ENCODE data around the gene DSE.
"Not testable (repeated sequence)": the region's sequence is repeated elsewhere in the genome, so short reads cannot be mapped to it uniquely, and the experiment has no call there.

DSE gene

GRCh38 chr6:116334638-116335409, 35.9 kb upstream of the DSE start:
- H3K9ac ChIP-seq (ENCODE audit: low read length in 2 of 2); H3K4me1 ChIP-seq (ENCODE audit: control insufficient read depth, insufficient read depth, low read length); H3K27ac ChIP-seq (ENCODE audit: low read length); H3K9me3 ChIP-seq (ENCODE audit: control insufficient read depth in 2 of 2, low read length in 2 of 2); H3K27me3 ChIP-seq (ENCODE audit: control insufficient read depth in 1 of 2, insufficient read depth in 2 of 2, low read length in 2 of 2); H3K36me3 ChIP-seq (ENCODE audit: control insufficient read depth in 2 of 2, insufficient read depth in 2 of 2, low read length in 2 of 2); H3K4me3 ChIP-seq (ENCODE audit: low read length in 2 of 2): not testable (repeated sequence)

- H3K4me3 ChIP-seq (ENCODE audit: low read length in 2 of 2): no peak overlapping the region
- no peak overlapping the region for H3K9ac ChIP-seq (ENCODE audit: low read length in 2 of 2)
- H3K9me3 ChIP-seq (ENCODE audit: control insufficient read depth in 2 of 2, low read length in 2 of 2): no peaks in the 10 kb centered on the region
- no peaks in the 10 kb centered on the region for H3K4me1 ChIP-seq (ENCODE audit: control insufficient read depth, insufficient read depth, low read length)
- no peaks in the 10 kb centered on the region for H3K36me3 ChIP-seq (ENCODE audit: control insufficient read depth in 2 of 2, insufficient read depth in 2 of 2, low read length in 2 of 2)
- H3K27ac ChIP-seq (ENCODE audit: low read length): no peak overlapping the region
- no peaks in the 10 kb centered on the region for H3K27me3 ChIP-seq (ENCODE audit: control insufficient read depth in 1 of 2, insufficient read depth in 2 of 2, low read length in 2 of 2)
Measured at GRCh38 chr6:116335612-116336215, 35.0 kb upstream of the DSE start.

- Histone ChIP-seq H3K27me3 (ENCODE audit: control insufficient read depth in 1 of 2, insufficient read depth in 2 of 2, low read length in 2 of 2) (no peaks in the 10 kb centered on the region), H3K9me3 (ENCODE audit: control insufficient read depth in 2 of 2, low read length in 2 of 2) (no peaks in the 10 kb centered on the region), H3K27ac (ENCODE audit: low read length) (no peak overlapping the region), H3K4me3 (ENCODE audit: low read length in 2 of 2) (no peak overlapping the region), H3K36me3 (ENCODE audit: control insufficient read depth in 2 of 2, insufficient read depth in 2 of 2, low read length in 2 of 2) (no peaks in the 10 kb centered on the region), H3K9ac (ENCODE audit: low read length in 2 of 2) (no peak overlapping the region), H3K4me1 (ENCODE audit: control insufficient read depth, insufficient read depth, low read length) (no peaks in the 10 kb centered on the region)
Measured at GRCh38 chr6:116338943-116339342, 31.8 kb upstream of the DSE start.

DNA sequence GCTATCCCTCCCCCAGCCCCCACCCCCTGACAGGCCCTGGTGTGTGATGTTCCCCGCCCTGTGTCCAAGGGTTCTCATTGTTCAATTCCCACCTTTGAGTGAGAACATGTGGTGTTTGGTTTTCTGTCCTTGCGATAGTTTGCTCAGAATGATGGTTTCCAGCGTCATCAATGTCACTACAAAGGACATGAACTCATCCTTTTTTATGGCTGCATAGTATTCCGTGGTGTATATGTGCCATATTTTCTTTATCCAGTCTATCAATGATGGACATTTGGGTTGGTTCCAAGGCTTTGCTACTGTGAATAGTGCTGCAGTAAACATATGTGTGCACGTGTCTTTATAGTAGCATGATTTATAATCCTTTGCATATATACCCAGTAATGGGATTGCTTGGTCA, 30.1 kb upstream of the DSE start:
- H3K9me3 ChIP-seq (ENCODE audit: control insufficient read depth in 2 of 2, low read length in 2 of 2); H3K27me3 ChIP-seq (ENCODE audit: control insufficient read depth in 1 of 2, insufficient read depth in 2 of 2, low read length in 2 of 2); H3K4me1 ChIP-seq (ENCODE audit: control insufficient read depth, insufficient read depth, low read length); H3K27ac ChIP-seq (ENCODE audit: low read length); H3K4me3 ChIP-seq (ENCODE audit: low read length in 2 of 2); H3K36me3 ChIP-seq (ENCODE audit: control insufficient read depth in 2 of 2, insufficient read depth in 2 of 2, low read length in 2 of 2); H3K9ac ChIP-seq (ENCODE audit: low read length in 2 of 2): not testable (repeated sequence)

DNA sequence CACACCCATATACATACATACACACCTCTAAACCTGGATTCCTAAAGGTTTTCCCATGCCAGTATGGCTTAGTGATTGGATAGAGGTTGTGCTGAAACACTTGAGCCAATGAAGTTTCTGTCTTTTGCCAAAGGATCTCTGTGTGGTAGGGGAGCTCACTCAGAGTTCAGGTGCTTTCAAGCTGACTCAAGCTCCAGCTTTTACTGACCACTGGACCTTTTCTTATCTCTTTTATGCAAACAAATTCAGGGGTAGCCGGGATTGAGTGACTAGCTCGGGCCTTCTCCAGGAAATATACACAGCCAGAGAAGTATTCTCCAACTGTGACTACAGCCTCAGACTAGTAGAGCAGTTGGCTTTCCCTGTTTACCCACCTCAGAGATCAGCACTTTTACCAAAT, 21.5 kb upstream of the DSE start:
- Histone ChIP-seq H3K36me3 (ENCODE audit: control insufficient read depth in 2 of 2, insufficient read depth in 2 of 2, low read length in 2 of 2) (no peaks in the 10 kb centered on the region), H3K4me1 (ENCODE audit: control insufficient read depth, insufficient read depth, low read length) (no peaks in the 10 kb centered on the region), H3K9ac (ENCODE audit: low read length in 2 of 2) (no peak overlapping the region), H3K9me3 (ENCODE audit: control insufficient read depth in 2 of 2, low read length in 2 of 2) (no peaks in the 10 kb centered on the region), H3K27me3 (ENCODE audit: control insufficient read depth in 1 of 2, insufficient read depth in 2 of 2, low read length in 2 of 2) (no peaks in the 10 kb centered on the region), H3K27ac (ENCODE audit: low read length) (no peak overlapping the region), H3K4me3 (ENCODE audit: low read length in 2 of 2) (no peak overlapping the region)

DNA sequence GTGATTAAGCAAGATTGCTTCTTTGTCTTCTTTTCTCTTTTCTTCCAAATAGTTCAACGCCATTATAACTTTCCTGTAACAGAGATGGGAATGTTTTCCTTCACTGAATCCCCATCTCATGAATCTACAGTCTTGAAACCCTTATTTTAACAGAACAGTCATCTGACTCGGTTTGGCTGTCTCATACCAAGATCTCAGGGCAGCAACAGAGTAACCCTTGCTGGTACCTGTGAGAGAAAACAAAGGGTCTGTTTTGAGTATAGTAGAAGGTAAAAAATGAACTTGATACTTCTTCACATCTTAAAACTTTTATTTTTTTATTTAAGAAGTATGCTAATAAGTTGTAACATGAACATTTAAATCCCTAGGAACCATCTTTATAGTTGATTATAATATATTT, 19.6 kb upstream of the DSE start:
- H3K4me3 ChIP-seq (ENCODE audit: low read length in 2 of 2): no peak overlapping the region
- no peaks in the 10 kb centered on the region for H3K36me3 ChIP-seq (ENCODE audit: control insufficient read depth in 2 of 2, insufficient read depth in 2 of 2, low read length in 2 of 2)
- no peaks in the 10 kb centered on the region for H3K4me1 ChIP-seq (ENCODE audit: control insufficient read depth, insufficient read depth, low read length)
- no peaks in the 10 kb centered on the region for H3K27me3 ChIP-seq (ENCODE audit: control insufficient read depth in 1 of 2, insufficient read depth in 2 of 2, low read length in 2 of 2)
- no peak overlapping the region for H3K27ac ChIP-seq (ENCODE audit: low read length)
- no peak overlapping the region for H3K9ac ChIP-seq (ENCODE audit: low read length in 2 of 2)
- H3K9me3 ChIP-seq (ENCODE audit: control insufficient read depth in 2 of 2, low read length in 2 of 2): no peaks in the 10 kb centered on the region

DNA sequence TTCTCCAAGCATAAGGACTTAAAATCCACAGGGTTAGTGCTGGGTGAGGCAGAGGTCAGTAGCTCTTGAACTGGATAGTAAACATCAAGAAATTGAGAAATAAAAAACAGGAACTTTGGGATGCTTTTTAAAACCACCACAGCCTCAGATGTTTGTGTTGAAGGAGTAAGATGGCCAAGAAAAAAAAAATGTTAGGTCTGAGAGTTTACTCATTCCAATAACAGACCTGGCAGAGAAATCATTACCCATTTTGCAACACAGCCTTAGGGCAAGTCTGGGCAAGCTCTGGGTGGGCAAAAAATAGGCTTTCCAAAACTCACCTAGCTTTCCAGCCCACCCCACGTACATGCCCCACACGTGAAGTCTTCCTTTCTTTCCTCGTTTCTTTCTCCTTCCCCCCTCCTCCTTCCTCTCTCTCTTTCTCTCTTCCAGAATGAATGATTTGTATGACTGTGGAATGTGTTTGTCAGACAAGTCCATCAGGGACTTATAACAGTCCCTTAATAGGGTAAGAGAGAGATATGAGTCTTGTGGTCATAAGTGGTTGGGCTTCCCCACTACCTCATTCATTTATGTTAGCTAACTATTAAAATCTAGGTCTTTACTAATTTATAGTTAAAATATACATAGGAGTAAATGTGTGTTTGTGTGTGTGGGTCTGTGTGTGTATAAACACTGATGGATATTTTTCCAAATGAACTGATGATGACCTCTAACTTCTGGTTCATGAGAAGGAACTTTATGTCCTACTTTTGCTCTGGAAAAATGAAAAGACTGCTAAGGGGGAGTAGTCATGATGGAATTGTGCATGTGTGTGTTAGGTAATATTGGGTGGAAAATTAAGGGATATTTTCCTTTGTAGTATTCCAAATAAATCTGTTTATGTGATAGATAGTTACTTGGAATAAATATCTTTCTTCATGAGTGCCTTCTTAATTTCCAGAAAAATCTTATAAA, 18.0 kb upstream of the DSE start:
- no peak overlapping the region for H3K9ac ChIP-seq (ENCODE audit: low read length in 2 of 2)
- H3K27me3 ChIP-seq (ENCODE audit: control insufficient read depth in 1 of 2, insufficient read depth in 2 of 2, low read length in 2 of 2): no peaks in the 10 kb centered on the region
- H3K4me1 ChIP-seq (ENCODE audit: control insufficient read depth, insufficient read depth, low read length): no peaks in the 10 kb centered on the region
- no peak overlapping the region for H3K27ac ChIP-seq (ENCODE audit: low read length)
- no peak overlapping the region for H3K4me3 ChIP-seq (ENCODE audit: low read length in 2 of 2)
- H3K36me3 ChIP-seq (ENCODE audit: control insufficient read depth in 2 of 2, insufficient read depth in 2 of 2, low read length in 2 of 2): no peaks in the 10 kb centered on the region
- H3K9me3 ChIP-seq (ENCODE audit: control insufficient read depth in 2 of 2, low read length in 2 of 2): no peaks in the 10 kb centered on the region

GRCh38 chr6:116354236-116354635, 16.5 kb upstream of the DSE start:
- Histone ChIP-seq H3K27me3 (ENCODE audit: control insufficient read depth in 1 of 2, insufficient read depth in 2 of 2, low read length in 2 of 2) (no peaks in the 10 kb centered on the region), H3K9ac (ENCODE audit: low read length in 2 of 2) (no peak overlapping the region), H3K4me3 (ENCODE audit: low read length in 2 of 2) (no peak overlapping the region), H3K36me3 (ENCODE audit: control insufficient read depth in 2 of 2, insufficient read depth in 2 of 2, low read length in 2 of 2) (no peaks in the 10 kb centered on the region), H3K9me3 (ENCODE audit: control insufficient read depth in 2 of 2, low read length in 2 of 2) (no peaks in the 10 kb centered on the region), H3K4me1 (ENCODE audit: control insufficient read depth, insufficient read depth, low read length) (no peaks in the 10 kb centered on the region), H3K27ac (ENCODE audit: low read length) (no peak overlapping the region)

DNA sequence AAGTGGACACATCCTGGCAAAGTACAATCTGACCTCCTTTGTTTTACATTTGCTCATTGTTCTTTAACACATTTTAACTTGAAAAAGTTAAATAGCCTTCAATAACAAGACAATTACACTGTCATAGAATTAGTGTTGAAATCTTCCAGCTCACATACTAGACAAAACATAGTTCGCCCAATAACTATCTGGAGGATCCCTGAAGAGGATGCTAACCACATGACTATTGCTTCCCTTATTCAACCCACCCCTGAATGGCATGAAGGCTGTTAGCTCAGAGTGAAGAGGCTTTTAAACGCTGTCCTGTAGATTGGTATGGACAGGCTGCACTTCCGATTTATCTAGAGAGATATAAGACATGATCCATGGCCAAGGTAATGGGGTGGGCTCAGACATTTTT, 15.0 kb upstream of the DSE start:
- H3K9ac ChIP-seq (ENCODE audit: low read length in 2 of 2): no peak overlapping the region
- no peak overlapping the region for H3K4me3 ChIP-seq (ENCODE audit: low read length in 2 of 2)
- no peaks in the 10 kb centered on the region for H3K9me3 ChIP-seq (ENCODE audit: control insufficient read depth in 2 of 2, low read length in 2 of 2)
- no peak overlapping the region for H3K27ac ChIP-seq (ENCODE audit: low read length)
- no peaks in the 10 kb centered on the region for H3K4me1 ChIP-seq (ENCODE audit: control insufficient read depth, insufficient read depth, low read length)
- no peaks in the 10 kb centered on the region for H3K36me3 ChIP-seq (ENCODE audit: control insufficient read depth in 2 of 2, insufficient read depth in 2 of 2, low read length in 2 of 2)
- no peaks in the 10 kb centered on the region for H3K27me3 ChIP-seq (ENCODE audit: control insufficient read depth in 1 of 2, insufficient read depth in 2 of 2, low read length in 2 of 2)

DNA sequence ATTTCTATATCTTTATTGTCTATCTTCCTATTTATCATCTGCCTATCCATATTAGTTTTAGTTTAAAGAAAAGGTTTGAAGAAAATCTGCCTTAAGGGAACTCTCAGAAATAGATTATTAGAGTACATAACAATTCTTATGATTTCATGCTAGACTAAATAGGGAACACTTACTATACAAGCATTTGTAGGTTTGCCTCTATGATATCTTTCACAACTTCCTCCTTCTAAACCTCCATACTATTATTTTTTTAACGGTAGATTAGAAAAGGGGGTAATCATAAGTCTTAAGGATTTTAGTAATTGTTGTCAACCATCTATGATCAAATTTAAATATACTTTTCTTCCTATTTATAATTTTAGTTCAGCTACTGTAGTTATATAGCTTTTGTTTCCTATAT, 11.6 kb upstream of the DSE start:
- Histone ChIP-seq H3K36me3 (ENCODE audit: control insufficient read depth in 2 of 2, insufficient read depth in 2 of 2, low read length in 2 of 2) (no peaks in the 10 kb centered on the region), H3K4me3 (ENCODE audit: low read length in 2 of 2) (no peak overlapping the region), H3K27me3 (ENCODE audit: control insufficient read depth in 1 of 2, insufficient read depth in 2 of 2, low read length in 2 of 2) (no peaks in the 10 kb centered on the region), H3K9me3 (ENCODE audit: control insufficient read depth in 2 of 2, low read length in 2 of 2) (no peaks in the 10 kb centered on the region), H3K27ac (ENCODE audit: low read length) (no peak overlapping the region), H3K4me1 (ENCODE audit: control insufficient read depth, insufficient read depth, low read length) (no peaks in the 10 kb centered on the region), H3K9ac (ENCODE audit: low read length in 2 of 2) (no peak overlapping the region)

Measured in stomach smooth muscle (tissue), 2 donors.